HEK293 (cell line): ENCODE results near the gene JAM3.

Source experiments
- CTCF ChIA-PET: fragments of 350-600 bp; formaldehyde crosslinking; extraction: SDS; loops from one replicate; lab custom pipeline; 2021; ENCODE audit warnings: antibody characterized with exemption; lab: Yijun Ruan, JAX
- POLR2A ChIA-PET: fragments of 300-600 bp; formaldehyde crosslinking; extraction: SDS; loops from one replicate; lab custom pipeline; 2020; ENCODE audit warnings: antibody characterized with exemption, inconsistent platforms; lab: Yijun Ruan, JAX
- H3K27ac ChIP-seq: fragments of 200-500 bp; sonication (Bioruptor generic); 2 replicates; pipeline ENCODE4 v1.5.1; 2014; ENCODE audit warnings: low read depth, low read length, control low read depth, inconsistent platforms; ENCODE audit errors: extremely low read depth
- H3K36me3 ChIP-seq, 2 experiments: fragments of 200-500 bp in 1 of 2; sonication (Bioruptor generic) in 1 of 2; 1 replicate in 1 of 2; 2 replicates in 1 of 2; pipeline ENCODE4 v1.5.1; 2014 to 2017; ENCODE audit warnings: inconsistent platforms in 2 of 2, low read length in 2 of 2; ENCODE audit not compliant: control insufficient read depth in 2 of 2, insufficient read depth in 1 of 2
- H3K4me1 ChIP-seq: fragments of 200-500 bp; sonication (Bioruptor generic); 2 replicates; pipeline ENCODE4 v1.5.1; 2014; ENCODE audit warnings: mild to moderate bottlenecking, low read length, inconsistent platforms; ENCODE audit not compliant: control insufficient read depth, insufficient read depth
- H3K4me3 ChIP-seq: 2 replicates; pipeline ENCODE4 v1.5.1; 2011; ENCODE audit warnings: low read depth, mild to moderate bottlenecking, control low read depth, low read length, moderate library complexity
- H3K9me3 ChIP-seq: fragments of 200-500 bp; sonication (Bioruptor generic); 2 replicates; pipeline ENCODE4 v1.5.1; 2014; ENCODE audit warnings: low read depth, low read length, inconsistent platforms; ENCODE audit not compliant: control insufficient read depth, insufficient read depth
- GLIS1 ChIP-seq: fragments of 450-650 bp; formaldehyde crosslinking; IDR thresholded peaks from 2 replicates; pipeline ENCODE4 v1.5.1; 2016; ENCODE audit warnings: missing biosample characterization, missing genetic modification characterization
- KLF10 ChIP-seq: fragments of 450-650 bp; IDR thresholded peaks from 2 replicates; pipeline ENCODE4 v1.5.1; 2018; ENCODE audit warnings: missing biosample characterization, mild to moderate bottlenecking, missing genetic modification characterization
- KLF17 ChIP-seq: fragments of 450-650 bp; formaldehyde crosslinking; IDR thresholded peaks from 2 replicates; pipeline ENCODE4 v1.5.1; 2016; ENCODE audit warnings: missing biosample characterization, missing genetic modification characterization
- PBX3 ChIP-seq: sonication (generic); formaldehyde crosslinking; IDR thresholded peaks from 2 replicates; pipeline ENCODE4 v1.8.1; 2022; ENCODE audit warnings: mild to moderate bottlenecking, moderate library complexity, missing genetic modification reagents
- TSHZ1 ChIP-seq: fragments of 450-650 bp; formaldehyde crosslinking; IDR thresholded peaks from 2 replicates; pipeline ENCODE4 v1.5.1; 2016; ENCODE audit warnings: missing biosample characterization, missing genetic modification characterization, borderline replicate concordance
- YY2 ChIP-seq: fragments of 450-650 bp; formaldehyde crosslinking; IDR thresholded peaks from 2 replicates; pipeline ENCODE4 v1.5.1; 2016; ENCODE audit warnings: missing biosample characterization, missing genetic modification characterization
- ZBTB20 ChIP-seq: fragments of 450-650 bp; formaldehyde crosslinking; IDR thresholded peaks from 2 replicates; pipeline ENCODE4 v1.5.1; 2016; ENCODE audit warnings: missing biosample characterization, missing genetic modification characterization
- ZFHX2 ChIP-seq: fragments of 450-650 bp; formaldehyde crosslinking; conservative IDR thresholded peaks from 2 replicates; pipeline ENCODE4 v1.5.1; 2016; ENCODE audit warnings: missing biosample characterization, missing genetic modification characterization
- ZFP37 ChIP-seq: fragments of 450-650 bp; formaldehyde crosslinking; IDR thresholded peaks from 2 replicates; pipeline ENCODE4 v1.5.1; 2016; ENCODE audit warnings: missing biosample characterization, missing genetic modification characterization
- ZNF16 ChIP-seq: fragments of 450-650 bp; formaldehyde crosslinking; IDR thresholded peaks from 2 replicates; pipeline ENCODE4 v1.5.1; 2016; ENCODE audit warnings: low read depth, missing biosample characterization, missing genetic modification characterization
- ZNF18 ChIP-seq: fragments of 450-650 bp; formaldehyde crosslinking; IDR thresholded peaks from 2 replicates; pipeline ENCODE4 v1.5.1; 2016; ENCODE audit warnings: missing biosample characterization, missing genetic modification characterization
- ZNF266 ChIP-seq: fragments of 450-650 bp; formaldehyde crosslinking; IDR thresholded peaks from 2 replicates; pipeline ENCODE4 v1.5.1; 2016; ENCODE audit warnings: missing biosample characterization, missing genetic modification characterization, low read depth
- ZNF274 ChIP-seq, 2 experiments: fragments of 200-500 bp in 1 of 2; fragments of 450-650 bp in 1 of 2; sonication (Bioruptor generic) in 1 of 2; formaldehyde crosslinking in 1 of 2; IDR thresholded peaks; 2 replicates each; pipeline versions ENCODE4 v1.5.1 to v1.6.1; 2014 to 2016; ENCODE audit warnings: borderline replicate concordance in 1 of 2, inconsistent platforms in 1 of 2, low read length in 1 of 2, missing biosample characterization in 1 of 2, missing genetic modification characterization in 1 of 2
- ZNF529 ChIP-seq: fragments of 450-650 bp; formaldehyde crosslinking; IDR thresholded peaks from 2 replicates; pipeline ENCODE4 v1.5.1; 2017; ENCODE audit warnings: missing genetic modification characterization, missing biosample characterization; ENCODE audit not compliant: insufficient replicate concordance
- ZNF560 ChIP-seq: fragments of 450-650 bp; formaldehyde crosslinking; IDR thresholded peaks from 2 replicates; pipeline ENCODE4 v1.5.1; 2017; ENCODE audit warnings: missing biosample characterization, missing genetic modification characterization, borderline replicate concordance
- ZNF664 ChIP-seq: fragments of 450-650 bp; formaldehyde crosslinking; IDR thresholded peaks from 2 replicates; pipeline ENCODE4 v1.5.1; 2016; ENCODE audit warnings: missing biosample characterization, missing genetic modification characterization
- ZNF791 ChIP-seq: fragments of 450-650 bp; formaldehyde crosslinking; IDR thresholded peaks from 2 replicates; pipeline ENCODE4 v1.5.1; 2016; ENCODE audit warnings: missing biosample characterization, missing genetic modification characterization
- TF ChIP-seq, protein P1 (sequence below): fragments of 450-650 bp; formaldehyde crosslinking; IDR thresholded peaks from 2 replicates; pipeline ENCODE4 v1.5.1; 2016; ENCODE audit warnings: missing biosample characterization, missing genetic modification characterization
- TF ChIP-seq, protein P2 (sequence below): fragments of 450-650 bp; formaldehyde crosslinking; IDR thresholded peaks from 2 replicates; pipeline ENCODE4 v1.5.1; 2017; ENCODE audit warnings: missing biosample characterization, missing genetic modification characterization

Gene JAM3

GRCh38 chr11:134033276-134033675 lies 35.6 kb upstream of the JAM3 start:
- CTCF ChIA-PET: interaction anchor here (1.3 to 2.8 kb wide), 5 partner anchors 17 to 107 kb away, joined by 4 to 17 read pairs (median 5); no protein-coding TSS in a partner anchor
- H3K9me3 ChIP-seq: no peaks in the 10 kb centered on the region
- POLR2A ChIA-PET: interaction anchor here (1.1 to 1.2 kb wide), 4 partner anchors 8 to 37 kb away, joined by 3 to 4 read pairs (median 4); partner anchors contain the start of gene JAM3
- no peak overlapping the region for H3K4me3 ChIP-seq
- H3K36me3 ChIP-seq: no peaks in the 10 kb centered on the region
- no peaks in the 10 kb centered on the region for H3K4me1 ChIP-seq
- TF ChIP-seq ZBTB20 (tag by site-specific recombination) (no peak), PBX3 (CRISPR knock-in tag) (no peak), ZNF664 (tag by site-specific recombination) (no peak), TSHZ1 (no peak), KLF10 (tag by site-specific recombination) (no peak), KLF17 (tag by site-specific recombination) (no peak), ZNF529 (tag by site-specific recombination) (no peak), ZNF266 (tag by site-specific recombination) (no peak), ZFHX2 (tag by site-specific recombination) (no peak), ZNF18 (tag by site-specific recombination) (no peak), ZNF560 (tag by site-specific recombination) (no peak), ZFP37 (tag by site-specific recombination) (no peak), ZNF274 (IDR thresholded peaks at IDR 0.05; ENCODE audit: low read length) (no peak), ZNF274 (tag by site-specific recombination; IDR thresholded peaks at IDR 0.05; ENCODE audit: borderline replicate concordance) (no peak), ZNF791 (tag by site-specific recombination) (no peak), GLIS1 (no peak), YY2 (tag by site-specific recombination) (no peak), ZNF16 (tag by site-specific recombination) (no peak)
- TF ChIP-seq, protein P1, sequence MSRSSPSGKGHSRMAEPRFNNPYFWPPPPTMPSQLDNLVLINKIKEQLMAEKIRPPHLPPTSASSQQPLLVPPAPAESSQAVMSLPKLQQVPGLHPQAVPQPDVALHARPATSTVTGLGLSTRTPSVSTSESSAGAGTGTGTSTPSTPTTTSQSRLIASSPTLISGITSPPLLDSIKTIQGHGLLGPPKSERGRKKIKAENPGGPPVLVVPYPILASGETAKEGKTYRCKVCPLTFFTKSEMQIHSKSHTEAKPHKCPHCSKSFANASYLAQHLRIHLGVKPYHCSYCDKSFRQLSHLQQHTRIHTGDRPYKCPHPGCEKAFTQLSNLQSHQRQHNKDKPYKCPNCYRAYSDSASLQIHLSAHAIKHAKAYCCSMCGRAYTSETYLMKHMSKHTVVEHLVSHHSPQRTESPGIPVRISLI (tag by site-specific recombination): no peak
- TF ChIP-seq, protein P2, sequence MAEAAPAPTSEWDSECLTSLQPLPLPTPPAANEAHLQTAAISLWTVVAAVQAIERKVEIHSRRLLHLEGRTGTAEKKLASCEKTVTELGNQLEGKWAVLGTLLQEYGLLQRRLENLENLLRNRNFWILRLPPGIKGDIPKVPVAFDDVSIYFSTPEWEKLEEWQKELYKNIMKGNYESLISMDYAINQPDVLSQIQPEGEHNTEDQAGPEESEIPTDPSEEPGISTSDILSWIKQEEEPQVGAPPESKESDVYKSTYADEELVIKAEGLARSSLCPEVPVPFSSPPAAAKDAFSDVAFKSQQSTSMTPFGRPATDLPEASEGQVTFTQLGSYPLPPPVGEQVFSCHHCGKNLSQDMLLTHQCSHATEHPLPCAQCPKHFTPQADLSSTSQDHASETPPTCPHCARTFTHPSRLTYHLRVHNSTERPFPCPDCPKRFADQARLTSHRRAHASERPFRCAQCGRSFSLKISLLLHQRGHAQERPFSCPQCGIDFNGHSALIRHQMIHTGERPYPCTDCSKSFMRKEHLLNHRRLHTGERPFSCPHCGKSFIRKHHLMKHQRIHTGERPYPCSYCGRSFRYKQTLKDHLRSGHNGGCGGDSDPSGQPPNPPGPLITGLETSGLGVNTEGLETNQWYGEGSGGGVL: no peak
- no peak overlapping the region for H3K27ac ChIP-seq
